BLaER1 treated with 17β-estradiol and CSF1 and Interleukin-3, amounts not matched to agents 10 nM and 100 nM (cell line): ENCODE measurements around the gene NIN.
"Not testable (repeated sequence)": the region's sequence is repeated elsewhere in the genome, so short reads cannot be mapped to it uniquely, and the experiment has no call there.

Experiments used
- H3K27ac ChIP-seq, 11 experiments: shearing (Covaris generic); formaldehyde crosslinking; 2 replicates each; pipeline ENCODE4 v1.8.1; 2022
- H3K27me3 ChIP-seq, 11 experiments: shearing (Covaris generic); formaldehyde crosslinking; 2 replicates each; pipeline ENCODE4 v1.8.1; 2022
- H3K36me3 ChIP-seq, 11 experiments: shearing (Covaris generic); formaldehyde crosslinking; 2 replicates each; pipeline ENCODE4 v1.8.1; 2022
- H3K4me1 ChIP-seq, 10 experiments: shearing (Covaris generic); formaldehyde crosslinking; 2 replicates each; pipeline ENCODE4 v1.8.1; 2022
- H3K4me2 ChIP-seq, 11 experiments: shearing (Covaris generic); formaldehyde crosslinking; 2 replicates each; pipeline ENCODE4 v1.8.1; 2022
- H3K4me3 ChIP-seq, 10 experiments: shearing (Covaris generic); formaldehyde crosslinking; 2 replicates each; pipeline ENCODE4 v1.8.1; 2022
- H3K9ac ChIP-seq, 11 experiments: shearing (Covaris generic); formaldehyde crosslinking; 2 replicates each; pipeline ENCODE4 v1.8.1; 2022
- H3K9me3 ChIP-seq, 11 experiments: shearing (Covaris generic); formaldehyde crosslinking; replicated peaks in 1 of 11; 2 replicates each; pipeline ENCODE4 v1.8.1; 2022
- H4K20me1 ChIP-seq, 11 experiments: shearing (Covaris generic); formaldehyde crosslinking; 2 replicates each; pipeline ENCODE4 v1.8.1; 2022
- Cebpa-rat ChIP-seq, 11 experiments: shearing (Covaris generic); IDR thresholded peaks; 2 replicates each; pipeline ENCODE4 v1.8.1; 2022

NIN gene

DNA sequence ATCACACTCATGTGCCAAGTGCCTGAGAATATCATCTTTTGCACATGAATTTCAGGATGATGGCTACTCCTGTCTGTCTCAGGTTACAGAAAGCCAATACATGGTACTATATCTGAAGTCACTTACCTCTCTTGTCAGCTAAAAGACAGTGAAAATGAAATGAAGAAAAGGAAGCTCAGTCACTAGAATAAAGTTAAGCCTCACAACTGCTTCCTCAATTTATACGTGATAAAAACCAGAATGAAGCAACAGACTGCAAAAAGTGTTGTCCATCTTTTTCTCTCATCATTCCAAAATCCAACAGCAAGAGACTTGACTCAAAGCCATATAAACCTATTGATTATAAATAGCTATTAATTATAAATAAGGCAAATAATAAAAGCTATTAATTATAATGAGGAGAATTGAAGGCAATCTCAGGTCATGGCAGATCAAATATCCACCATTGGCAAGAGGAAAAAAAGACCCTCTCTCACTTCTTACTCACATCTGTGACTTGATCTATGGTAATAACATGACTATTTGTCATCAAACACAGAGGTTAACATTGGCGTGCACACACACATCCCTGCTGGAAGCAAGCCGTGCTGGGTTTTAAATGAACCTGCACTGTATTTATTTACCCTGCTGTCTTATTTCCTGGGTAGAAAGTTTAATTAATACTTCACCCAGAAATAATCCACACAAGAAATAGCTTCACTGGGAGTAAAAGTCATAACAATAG lies 10.0 kb downstream of the NIN start:
- H3K27ac ChIP-seq, result peak overlapping the region; percentile 11 to 87 (median 81); a peak in 21 of 22 replicates
- H3K9ac ChIP-seq, result peak overlapping the region in 9 of 11 experiments; percentile 62 to 79 (median 71); a peak in 17 of 22 replicates
- peaks cover 0 to 9% (median 6%) of the 10 kb centered on the region in 11 experiments; a peak in 16 of 22 replicates for H3K9me3 ChIP-seq
- peaks cover 12 to 62% (median 49%) of the 10 kb centered on the region in 11 experiments; a peak in 21 of 22 replicates for H3K36me3 ChIP-seq
- peak overlapping the region in 5 of 10 experiments; percentile 27 to 54 (median 30); a peak in 9 of 20 replicates for H3K4me3 ChIP-seq
- peaks cover 61 to 94% (median 80%) of the 10 kb centered on the region in 10 experiments for H3K4me1 ChIP-seq
- peak overlapping the region; percentile 90 to 97 (median 94) for H3K4me2 ChIP-seq
- peaks cover 18 to 66% (median 47%) of the 10 kb centered on the region in 11 experiments; a peak in 18 of 22 replicates for H4K20me1 ChIP-seq
- TF ChIP-seq Cebpa-rat (IDR thresholded peaks at IDR 0.05), result no peak
- H3K27me3 ChIP-seq, result no peaks in the 10 kb centered on the region

DNA sequence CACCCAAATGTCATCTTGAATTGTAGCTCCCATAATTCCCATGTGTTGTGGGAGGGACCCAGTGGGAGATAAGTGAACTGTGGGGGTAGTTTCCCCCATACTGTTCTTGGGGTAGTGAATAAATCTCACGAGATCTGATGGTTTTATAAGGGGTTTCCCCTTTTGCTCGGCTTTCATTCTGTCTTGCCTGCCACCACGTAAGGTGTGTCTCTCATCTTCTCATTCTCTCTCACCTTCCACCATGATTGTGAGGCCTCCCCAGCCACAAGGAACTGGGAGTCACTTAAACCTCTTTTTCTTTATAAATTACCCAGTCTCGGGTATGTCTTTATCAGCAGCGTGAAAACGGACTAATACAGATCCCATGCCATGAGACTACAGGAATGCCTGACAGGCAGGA lies 11.7 kb downstream of the NIN start:
- Histone ChIP-seq H4K20me1 (peaks cover 2 to 50% (median 30%) of the 10 kb centered on the region in 11 experiments; a peak in 18 of 22 replicates), H3K4me2 (peak overlapping the region in 8 of 11 experiments; percentile 7 to 97 (median 90); a peak in 11 of 22 replicates)

DNA sequence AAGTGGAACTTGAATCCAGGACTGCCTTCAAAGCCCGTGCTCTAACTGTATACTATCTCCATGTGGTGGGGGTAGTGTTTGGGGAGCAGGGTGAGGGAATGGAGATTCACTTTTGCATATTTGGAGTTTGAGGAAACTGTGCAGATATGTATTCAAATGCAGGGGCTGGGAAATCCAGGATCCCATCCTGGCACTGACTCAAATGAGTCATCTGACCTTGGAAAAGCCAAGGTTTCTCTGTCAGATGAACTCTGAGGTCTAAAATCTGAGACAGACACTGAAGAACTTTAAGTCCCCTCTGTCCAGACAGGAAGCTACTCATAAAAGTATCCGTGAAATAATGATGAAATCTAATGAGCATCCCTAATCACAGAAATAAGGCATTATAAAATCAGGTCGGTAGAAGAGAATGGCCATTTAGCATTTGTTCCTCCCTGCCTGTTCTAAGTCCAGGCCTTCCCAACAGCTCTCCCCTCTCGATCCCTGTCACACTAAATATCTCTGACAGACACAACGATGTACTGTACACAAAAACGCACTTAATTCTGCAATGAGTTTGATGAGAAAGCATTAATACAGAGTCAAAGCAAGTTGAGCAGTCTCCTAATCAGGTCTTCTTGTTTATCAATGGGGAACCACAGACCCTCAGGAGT lies 14.4 kb downstream of the NIN start:
- H3K4me2 ChIP-seq, result peak overlapping the region in 5 of 11 experiments; percentile 29 to 78 (median 43); a peak in 10 of 22 replicates
- peaks cover 12 to 78% (median 70%) of the 10 kb centered on the region in 11 experiments; a peak in 21 of 22 replicates for H3K36me3 ChIP-seq
- no peak for TF ChIP-seq Cebpa-rat (IDR thresholded peaks at IDR 0.05)

More for the DNA sequence above, 11.7 kb downstream of the NIN start:
- peaks cover 47 to 85% (median 67%) of the 10 kb centered on the region in 10 experiments for H3K4me1 ChIP-seq
- H3K36me3 ChIP-seq, result peaks cover 12 to 69% (median 61%) of the 10 kb centered on the region in 11 experiments; a peak in 21 of 22 replicates
- not testable (repeated sequence) for H3K4me3 ChIP-seq, H3K27me3 ChIP-seq, H3K9ac ChIP-seq
- H3K27ac ChIP-seq, result peak overlapping the region in 6 of 11 experiments; percentile 5 to 85 (median 26); a peak in 7 of 22 replicates
- peaks cover 8 to 25% (median 22%) of the 10 kb centered on the region in 11 experiments for H3K9me3 ChIP-seq

DNA sequence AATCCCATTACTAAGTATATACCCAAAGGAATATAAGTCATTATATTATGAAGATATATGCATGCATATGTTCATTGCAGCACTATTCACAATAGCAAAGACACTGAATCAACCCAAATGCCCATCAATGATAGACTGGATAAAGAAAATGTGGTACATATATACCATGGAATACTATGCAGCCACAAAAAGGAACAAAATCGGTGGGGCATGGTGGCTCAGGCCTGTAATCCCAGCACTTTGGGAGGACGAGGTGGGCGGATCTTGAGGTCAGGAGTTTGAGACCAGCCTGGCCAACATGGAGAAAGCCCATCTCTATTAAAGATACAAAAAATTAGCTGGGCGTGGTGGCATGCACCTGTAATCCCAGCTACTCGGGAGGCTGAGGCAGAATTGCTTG lies 15.4 kb downstream of the NIN start:
- not testable (repeated sequence) for H3K27me3 ChIP-seq, H3K27ac ChIP-seq, H3K9ac ChIP-seq
- H3K4me1 ChIP-seq, result peaks cover 38 to 79% (median 57%) of the 10 kb centered on the region in 10 experiments
- H3K4me2 ChIP-seq, result peak overlapping the region in 2 of 11 experiments; percentile 70 to 78; a peak in 1 of 22 replicates
- peaks cover 0 to 18% (median 0%) of the 10 kb centered on the region in 11 experiments; a peak in 5 of 22 replicates for H4K20me1 ChIP-seq
- peak overlapping the region in 1 of 10 experiments; percentile 20; a peak in 2 of 20 replicates for H3K4me3 ChIP-seq
- peaks cover 12 to 80% (median 73%) of the 10 kb centered on the region in 11 experiments; a peak in 21 of 22 replicates for H3K36me3 ChIP-seq
- H3K9me3 ChIP-seq, result peaks cover 8 to 30% (median 23%) of the 10 kb centered on the region in 11 experiments

More for the DNA sequence above, 14.4 kb downstream of the NIN start:
- Histone ChIP-seq H3K27me3 (no peaks in the 10 kb centered on the region), H3K9ac (peak overlapping the region in 1 of 11 experiments; percentile 39; a peak in 3 of 22 replicates), H3K9me3 (peaks cover 8 to 28% (median 23%) of the 10 kb centered on the region in 11 experiments), H3K4me1 (peaks cover 47 to 85% (median 64%) of the 10 kb centered on the region in 10 experiments), H4K20me1 (peaks cover 0 to 28% (median 5%) of the 10 kb centered on the region in 11 experiments; a peak in 10 of 22 replicates), H3K27ac (peak overlapping the region in 7 of 11 experiments; percentile 1 to 41 (median 20); a peak in 7 of 22 replicates), H3K4me3 (no peak overlapping the region)

DNA sequence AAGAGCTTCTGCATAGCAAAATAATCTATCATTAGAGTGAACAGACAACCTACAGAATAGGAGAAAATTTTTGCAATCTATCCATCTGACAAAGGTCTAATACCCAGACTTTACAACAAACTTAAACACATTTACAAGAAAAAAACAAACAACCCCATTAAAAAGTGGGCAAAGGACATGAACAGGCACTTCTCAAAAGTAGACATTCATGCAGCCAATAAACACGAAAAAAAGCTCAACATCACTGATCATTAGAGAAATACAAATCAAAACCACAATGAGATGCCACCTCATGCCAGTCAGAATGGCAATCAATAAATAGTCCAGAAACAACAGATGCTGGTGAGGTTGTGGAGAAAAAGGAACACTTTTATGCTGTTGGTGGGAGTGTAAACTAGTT lies 15.9 kb downstream of the NIN start:
- not testable (repeated sequence) for H3K9ac ChIP-seq, H3K4me2 ChIP-seq, H3K27me3 ChIP-seq
- Histone ChIP-seq H3K9me3 (peaks cover 8 to 30% (median 23%) of the 10 kb centered on the region in 11 experiments), H3K4me3 (peak overlapping the region in 1 of 10 experiments; percentile 20; a peak in 1 of 20 replicates), H3K27ac (0 out of 22 replicates have a peak overlapping the region, but pooled peaks of 1 of the 11 experiments have one; percentile 83), H3K4me1 (peaks cover 33 to 74% (median 52%) of the 10 kb centered on the region in 10 experiments), H4K20me1 (peaks cover 0 to 13% (median 0%) of the 10 kb centered on the region in 11 experiments; a peak in 5 of 22 replicates), H3K36me3 (peaks cover 8 to 79% (median 73%) of the 10 kb centered on the region in 11 experiments; a peak in 21 of 22 replicates)

DNA sequence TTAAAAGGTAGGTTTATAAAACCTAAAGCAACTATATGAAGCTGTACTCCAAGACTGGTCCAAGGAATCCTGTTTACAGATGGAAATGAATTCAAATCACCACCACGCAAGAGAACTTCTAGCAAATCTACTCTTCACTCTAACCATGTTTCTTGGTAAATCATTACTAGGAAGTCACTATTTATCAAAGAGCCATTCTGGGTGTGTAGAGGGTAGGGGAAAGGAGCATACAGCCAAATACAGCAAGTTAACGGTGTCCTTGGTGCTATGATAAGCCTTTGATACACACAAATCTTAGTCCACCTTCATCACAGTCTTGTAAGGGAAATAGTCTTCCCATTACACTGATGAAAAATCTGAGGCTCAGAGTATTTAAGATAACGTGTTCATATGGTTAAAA lies 16.8 kb downstream of the NIN start:
- Histone ChIP-seq H3K36me3 (peaks cover 5 to 80% (median 71%) of the 10 kb centered on the region in 11 experiments; a peak in 21 of 22 replicates), H3K4me1 (peaks cover 30 to 65% (median 45%) of the 10 kb centered on the region in 10 experiments), H3K9me3 (peaks cover 8 to 30% (median 23%) of the 10 kb centered on the region in 11 experiments), H3K9ac (peak overlapping the region in 8 of 11 experiments; percentile 3 to 52 (median 34); a peak in 12 of 22 replicates), H3K4me2 (peak overlapping the region; percentile 34 to 97 (median 81); a peak in 21 of 22 replicates), H4K20me1 (peaks cover 0 to 21% (median under 1%) of the 10 kb centered on the region in 11 experiments; a peak in 6 of 22 replicates), H3K27me3 (no peaks in the 10 kb centered on the region), H3K4me3 (0 out of 20 replicates have a peak overlapping the region, but pooled peaks of 1 of the 10 experiments have one; percentile 1), H3K27ac (peak overlapping the region; percentile 68 to 84 (median 82); a peak in 21 of 22 replicates)
- TF ChIP-seq Cebpa-rat (IDR thresholded peaks at IDR 0.05), result no peak

DNA sequence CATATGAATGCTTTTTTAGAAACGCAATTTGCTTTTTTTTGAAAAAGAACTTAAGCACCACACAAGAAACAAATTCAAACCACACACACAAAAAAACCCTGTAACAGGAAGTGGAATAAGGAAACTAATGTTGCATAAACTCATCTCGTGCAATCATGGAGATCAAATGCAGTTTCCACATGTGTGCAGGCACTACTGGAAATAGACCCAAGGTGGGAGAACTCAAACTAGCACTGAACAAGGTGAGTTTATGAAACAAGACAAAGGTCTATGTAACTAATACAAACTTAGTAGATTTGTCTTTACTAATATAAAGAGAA lies 17.5 kb downstream of the NIN start:
- peak in 8 of 11 experiments; percentile 30 to 88 (median 56); a peak in 11 of 22 replicates for TF ChIP-seq Cebpa-rat (IDR thresholded peaks at IDR 0.05)
- Histone ChIP-seq H3K4me3 (peak overlapping the region in 8 of 10 experiments; percentile 17 to 51 (median 37); a peak in 11 of 20 replicates), H3K36me3 (peaks cover 10 to 80% (median 71%) of the 10 kb centered on the region in 11 experiments; a peak in 21 of 22 replicates), H3K4me2 (peak overlapping the region; percentile 77 to 97 (median 84)), H4K20me1 (peaks cover 0 to 27% (median 7%) of the 10 kb centered on the region in 11 experiments; a peak in 9 of 22 replicates), H3K9ac (peak overlapping the region in 10 of 11 experiments; percentile 47 to 70 (median 62); a peak in 18 of 22 replicates), H3K4me1 (peaks cover 29 to 58% (median 44%) of the 10 kb centered on the region in 10 experiments), H3K9me3 (peaks cover 8 to 30% (median 23%) of the 10 kb centered on the region in 11 experiments), H3K27ac (peak overlapping the region; percentile 68 to 84 (median 82); a peak in 21 of 22 replicates), H3K27me3 (no peaks in the 10 kb centered on the region)
